ENCODE data around the gene PLCL1. TPM values are rescaled to one million over a fixed set of nuclear protein-coding genes. Genes with fewer than 3 reads are reported as not detected.
A peak's percentile ranks its signal among the peaks of the same experiment; 100 is the strongest.

Gene PLCL1
- total and polyA plus RNA-seq, 10 of the 15 experiments (the other 5 are each of a cell fraction or from before 2014, with no cell fraction given): 0.03 to 1.5 (median 0.22) TPM

DNA sequence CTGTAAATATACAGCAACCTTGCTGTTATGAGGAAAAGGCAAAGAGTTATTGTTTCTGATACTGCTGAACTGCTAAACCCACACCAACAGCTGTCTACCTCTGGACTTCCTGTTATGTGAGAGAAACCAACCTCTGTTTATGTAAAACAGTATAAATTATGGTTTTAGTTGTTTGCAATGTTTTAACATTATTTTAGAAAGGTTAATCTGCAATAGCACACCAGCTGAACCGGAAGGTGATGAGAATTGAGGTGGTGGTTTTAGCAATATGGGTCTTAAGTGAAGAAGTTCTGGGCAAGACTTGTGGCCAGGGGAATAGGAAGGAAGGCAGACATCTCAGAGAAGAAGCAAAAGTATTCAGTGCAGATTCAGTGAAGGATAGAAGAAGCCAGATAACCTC, 237.8 kb downstream of the PLCL1 start (continued):
- TF ChIP-seq, protein P1, sequence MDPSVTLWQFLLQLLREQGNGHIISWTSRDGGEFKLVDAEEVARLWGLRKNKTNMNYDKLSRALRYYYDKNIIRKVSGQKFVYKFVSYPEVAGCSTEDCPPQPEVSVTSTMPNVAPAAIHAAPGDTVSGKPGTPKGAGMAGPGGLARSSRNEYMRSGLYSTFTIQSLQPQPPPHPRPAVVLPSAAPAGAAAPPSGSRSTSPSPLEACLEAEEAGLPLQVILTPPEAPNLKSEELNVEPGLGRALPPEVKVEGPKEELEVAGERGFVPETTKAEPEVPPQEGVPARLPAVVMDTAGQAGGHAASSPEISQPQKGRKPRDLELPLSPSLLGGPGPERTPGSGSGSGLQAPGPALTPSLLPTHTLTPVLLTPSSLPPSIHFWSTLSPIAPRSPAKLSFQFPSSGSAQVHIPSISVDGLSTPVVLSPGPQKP (IDR thresholded peaks at IDR 0.05; ENCODE audit: low read depth, low read length): no peak
- no peak for TF ChIP-seq ZSCAN29 (IDR thresholded peaks at IDR 0.05)
- no peak for TF ChIP-seq BACH1 (IDR thresholded peaks at IDR 0.05; ENCODE audit: borderline replicate concordance)
- TF ChIP-seq CHD2 (IDR thresholded peaks at IDR 0.05; ENCODE audit: borderline replicate concordance, low read depth, low read length): no peak
- no peak for TF ChIP-seq SRF (IDR thresholded peaks at IDR 0.05; ENCODE audit: low read depth in 2 of 2, low read length in 2 of 2)
- 0 out of 2 replicates have a peak, but pooled peaks have one; percentile 30 for TF ChIP-seq TCF12 (IDR thresholded peaks at IDR 0.05; ENCODE audit: low read depth, low read length)
- 0 out of 2 replicates have a peak, but pooled peaks have one; percentile 17 for TF ChIP-seq GABPA (IDR thresholded peaks at IDR 0.05; ENCODE audit: low read depth)
- no peak for TF ChIP-seq TCF3 (IDR thresholded peaks at IDR 0.05; ENCODE audit: borderline replicate concordance, insufficient read depth, low read depth, low read length)
- TF ChIP-seq NBN (IDR thresholded peaks at IDR 0.05): no peak
- no peak for TF ChIP-seq RFX5 (IDR thresholded peaks at IDR 0.05; ENCODE audit: low read depth, low read length)
- TF ChIP-seq, protein P2, sequence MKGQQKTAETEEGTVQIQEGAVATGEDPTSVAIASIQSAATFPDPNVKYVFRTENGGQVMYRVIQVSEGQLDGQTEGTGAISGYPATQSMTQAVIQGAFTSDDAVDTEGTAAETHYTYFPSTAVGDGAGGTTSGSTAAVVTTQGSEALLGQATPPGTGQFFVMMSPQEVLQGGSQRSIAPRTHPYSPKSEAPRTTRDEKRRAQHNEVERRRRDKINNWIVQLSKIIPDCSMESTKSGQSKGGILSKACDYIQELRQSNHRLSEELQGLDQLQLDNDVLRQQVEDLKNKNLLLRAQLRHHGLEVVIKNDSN (IDR thresholded peaks at IDR 0.05; ENCODE audit: borderline replicate concordance, extremely low read length, insufficient read depth, low read depth, low read length): no peak
- TF ChIP-seq STAT3 (IDR thresholded peaks at IDR 0.05; ENCODE audit: low read depth, low read length): no peak
- TF ChIP-seq MYB (IDR thresholded peaks at IDR 0.05; ENCODE audit: borderline replicate concordance, low read depth, low read length): no peak
- peak; percentile 73 for TF ChIP-seq RUNX3 (IDR thresholded peaks at IDR 0.05; ENCODE audit: low read length)
- TF ChIP-seq BCL11A (IDR thresholded peaks at IDR 0.05; ENCODE audit: low read depth, low read length): no peak
- no peak for TF ChIP-seq DPF2 (IDR thresholded peaks at IDR 0.05)
- no peak for TF ChIP-seq ZNF622 (IDR thresholded peaks at IDR 0.05)
- no peak for TF ChIP-seq SIX5 (IDR thresholded peaks at IDR 0.05; ENCODE audit: low read depth, low read length, severe bottlenecking)
- no peak for TF ChIP-seq RAD51 (IDR thresholded peaks at IDR 0.05)
- TF ChIP-seq NFYB (IDR thresholded peaks at IDR 0.05; ENCODE audit: insufficient read depth, low read depth, low read length): no peak
- TF ChIP-seq SREBF2 (IDR thresholded peaks at IDR 0.05; ENCODE audit: low read length): no peak
- TF ChIP-seq ZNF384 (IDR thresholded peaks at IDR 0.05; ENCODE audit: borderline replicate concordance, low read depth, low read length): no peak
- TF ChIP-seq IKZF1 (conservative IDR thresholded peaks at IDR 0.05): no peak
- no peak for TF ChIP-seq EZH2 (IDR thresholded peaks at IDR 0.05; ENCODE audit: borderline replicate concordance, control insufficient read depth, low read depth, low read length)
- TF ChIP-seq NFIC (IDR thresholded peaks at IDR 0.05; ENCODE audit: low read depth, low read length): 0 out of 2 replicates have a peak, but pooled peaks have one; percentile 24
- TF ChIP-seq POLR2AphosphoS5 (IDR thresholded peaks at IDR 0.05; ENCODE audit: low read length): no peak
- TF ChIP-seq SMAD1 (IDR thresholded peaks at IDR 0.05; ENCODE audit: low read depth, partially characterized antibody): no peak
- peak; percentile 58 for TF ChIP-seq SPI1 (IDR thresholded peaks at IDR 0.05; ENCODE audit: borderline replicate concordance, insufficient read depth, low read depth, low read length)
- TF ChIP-seq SIN3A (IDR thresholded peaks at IDR 0.05; ENCODE audit: low read depth, low read length): no peak
- no peak for TF ChIP-seq ATF7 (IDR thresholded peaks at IDR 0.05; ENCODE audit: low read depth)
- TF ChIP-seq, protein P3, sequence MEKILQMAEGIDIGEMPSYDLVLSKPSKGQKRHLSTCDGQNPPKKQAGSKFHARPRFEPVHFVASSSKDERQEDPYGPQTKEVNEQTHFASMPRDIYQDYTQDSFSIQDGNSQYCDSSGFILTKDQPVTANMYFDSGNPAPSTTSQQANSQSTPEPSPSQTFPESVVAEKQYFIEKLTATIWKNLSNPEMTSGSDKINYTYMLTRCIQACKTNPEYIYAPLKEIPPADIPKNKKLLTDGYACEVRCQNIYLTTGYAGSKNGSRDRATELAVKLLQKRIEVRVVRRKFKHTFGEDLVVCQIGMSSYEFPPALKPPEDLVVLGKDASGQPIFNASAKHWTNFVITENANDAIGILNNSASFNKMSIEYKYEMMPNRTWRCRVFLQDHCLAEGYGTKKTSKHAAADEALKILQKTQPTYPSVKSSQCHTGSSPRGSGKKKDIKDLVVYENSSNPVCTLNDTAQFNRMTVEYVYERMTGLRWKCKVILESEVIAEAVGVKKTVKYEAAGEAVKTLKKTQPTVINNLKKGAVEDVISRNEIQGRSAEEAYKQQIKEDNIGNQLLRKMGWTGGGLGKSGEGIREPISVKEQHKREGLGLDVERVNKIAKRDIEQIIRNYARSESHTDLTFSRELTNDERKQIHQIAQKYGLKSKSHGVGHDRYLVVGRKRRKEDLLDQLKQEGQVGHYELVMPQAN (conservative IDR thresholded peaks at IDR 0.05): no peak
